GM18951 (cell line): ENCODE measurements around the gene RCVRN.
"Not testable (repeated sequence)": the region's sequence is repeated elsewhere in the genome, so short reads cannot be mapped to it uniquely, and the experiment has no call there.

Experiments
- POLR2A ChIP-seq: IDR thresholded peaks from 4 replicates; pipeline ENCODE4 v1.6.1; 2011; ENCODE audit warnings: mild to moderate bottlenecking; ENCODE audit not compliant: insufficient read length, insufficient read depth; ENCODE audit errors: extremely low read depth
- in situ Hi-C: fragments of 300-500 bp; cut with MboI; formaldehyde crosslinking; loops from one replicate; pipeline ENCODE4 v1.12.0; 2022; ENCODE audit warnings: low sequenced_read_pairs, mixed read lengths, inconsistent platforms; ENCODE audit not compliant: unreplicated experiment

RCVRN gene

GRCh38 chr17:9934331-9934730 is 29.3 kb upstream of the RCVRN start:
- in situ Hi-C loops, result loop anchor here (25.0 kb wide), 1 partner anchor 678 kb away; no protein-coding TSS in a partner anchor
- TF ChIP-seq POLR2A, result no peak

GRCh38 chr17:9932491-9932890 is 27.4 kb upstream of the RCVRN start:
- in situ Hi-C loops, result loop anchor here (25.0 kb wide), 1 partner anchor 680 kb away; no protein-coding TSS in a partner anchor
- TF ChIP-seq POLR2A, result no peak

GRCh38 chr17:9931144-9931741 is 26.2 kb upstream of the RCVRN start:
- in situ Hi-C loops, result loop anchor here (25.0 kb wide), 1 partner anchor 681 kb away; no protein-coding TSS in a partner anchor
- no peak for TF ChIP-seq POLR2A

GRCh38 chr17:9929871-9930270 is 24.8 kb upstream of the RCVRN start:
- in situ Hi-C loops, result loop anchor here (25.0 kb wide), 1 partner anchor 682 kb away; no protein-coding TSS in a partner anchor
- TF ChIP-seq POLR2A, result no peak

GRCh38 chr17:9928601-9929333 is 23.7 kb upstream of the RCVRN start:
- no peak for TF ChIP-seq POLR2A
- in situ Hi-C loops, result loop anchor here (25.0 kb wide), 1 partner anchor 684 kb away; no protein-coding TSS in a partner anchor

GRCh38 chr17:9926150-9926804 is 21.2 kb upstream of the RCVRN start:
- in situ Hi-C loops, result loop anchor here (25.0 kb wide), 1 partner anchor 686 kb away; no protein-coding TSS in a partner anchor

GRCh38 chr17:9925457-9925856 is 20.4 kb upstream of the RCVRN start:
- TF ChIP-seq POLR2A, result no peak
- in situ Hi-C loops, result loop anchor here (25.0 kb wide), 1 partner anchor 687 kb away; no protein-coding TSS in a partner anchor

More at GRCh38 chr17:9926150-9926804, 21.2 kb upstream of the RCVRN start:
- TF ChIP-seq POLR2A, result no peak

- in situ Hi-C loops, result loop anchor here (25.0 kb wide), 1 partner anchor 688 kb away; no protein-coding TSS in a partner anchor
- TF ChIP-seq POLR2A, result no peak
Measured at GRCh38 chr17:9924735-9925191, 19.7 kb upstream of the RCVRN start.

- TF ChIP-seq POLR2A, result no peak
- in situ Hi-C loops, result no loop called here
Measured at GRCh38 chr17:9922012-9922848, 17.2 kb upstream of the RCVRN start.

- in situ Hi-C loops, result not testable (repeated sequence)
Measured at GRCh38 chr17:9921216-9921615, 16.1 kb upstream of the RCVRN start.

- in situ Hi-C loops, result no loop called here
- TF ChIP-seq POLR2A, result no peak
Measured at GRCh38 chr17:9918804-9919352, 13.8 kb upstream of the RCVRN start.

- TF ChIP-seq POLR2A, result no peak
- in situ Hi-C loops, result no loop called here
Measured at GRCh38 chr17:9918352-9918751, 13.3 kb upstream of the RCVRN start.
